ENCODE results near the gene PARD3. TPM values are rescaled to one million over a fixed set of nuclear protein-coding genes. Genes with fewer than 3 reads are reported as not detected.
A peak's percentile ranks its signal among the peaks of the same experiment; 100 is the strongest.
"Not testable (repeated sequence)": the region's sequence is repeated elsewhere in the genome, so short reads cannot be mapped to it uniquely, and the experiment has no call there.

PARD3 gene
- polyA plus RNA-seq, 3 donors = 0.51 TPM; not detected in 2

GRCh38 chr10:34356463-34356862, 458.6 kb downstream of the PARD3 start:
- Histone ChIP-seq H3K9ac (ENCODE audit: insufficient read depth, low read length, poor library complexity, severe bottlenecking) (no peak overlapping the region), H3K36me3 (replicated peaks in 1 of 2; ENCODE audit: control insufficient read depth in 1 of 2, insufficient read depth in 2 of 2, low read length in 2 of 2) (no peaks in the 10 kb centered on the region), H3K27ac (ENCODE audit: low read depth in 1 of 2, low read length in 2 of 2) (no peak overlapping the region), H3K79me2 (ENCODE audit: insufficient read depth, low read length) (no peaks in the 10 kb centered on the region), H4K20me1 (ENCODE audit: insufficient read depth, low read length) (no peaks in the 10 kb centered on the region), H3K4me3 (replicated peaks in 1 of 3; ENCODE audit: low read depth in 2 of 3, low read length in 3 of 3) (no peak overlapping the region), H3K4me1 (ENCODE audit: control insufficient read depth in 1 of 2, insufficient read depth in 2 of 2, low read length in 2 of 2) (no peaks in the 10 kb centered on the region), H3K9me3 (replicated peaks in 1 of 2; ENCODE audit: control insufficient read depth in 1 of 2, insufficient read depth in 1 of 2, low read length in 2 of 2) (no peaks in the 10 kb centered on the region), H2AFZ (ENCODE audit: insufficient read depth, low read depth, low read length, poor library complexity, severe bottlenecking) (no peak overlapping the region), H3K27me3 (ENCODE audit: control insufficient read depth in 2 of 2, insufficient read depth in 2 of 2, low read length in 2 of 2) (no peaks in the 10 kb centered on the region), H3K4me2 (replicated peaks; ENCODE audit: extremely low read depth, low read length, poor library complexity, severe bottlenecking) (no peak overlapping the region)
- Mint-ChIP-seq H3K36me3 (no peaks in the 10 kb centered on the region), H3K4me3 (no peak overlapping the region), H3K27me3 (ENCODE audit: low read depth in 3 of 3) (peaks cover 0 to 1% (median 0%) of the 10 kb centered on the region in 3 donors), H3K9me3 (peaks cover 5 to 12% (median 7%) of the 10 kb centered on the region in 7 donors), H3K4me1 (no peaks in the 10 kb centered on the region), H3K27ac (no peak overlapping the region)
- intact Hi-C loops (cut with micrococcal nuclease) = no loop called here
- no peak for TF ChIP-seq CTCF (IDR thresholded peaks at IDR 0.05)
- DNase-seq = no peak

GRCh38 chr10:34353530-34353929, 461.6 kb downstream of the PARD3 start:
- H3K9ac ChIP-seq (ENCODE audit: insufficient read depth, low read length, poor library complexity, severe bottlenecking); H3K36me3 Mint-ChIP-seq; H3K4me1 ChIP-seq (ENCODE audit: control insufficient read depth in 1 of 2, insufficient read depth in 2 of 2, low read length in 2 of 2); H3K27ac Mint-ChIP-seq; H4K20me1 ChIP-seq (ENCODE audit: insufficient read depth, low read length); H3K4me3 Mint-ChIP-seq; H3K79me2 ChIP-seq (ENCODE audit: insufficient read depth, low read length); intact Hi-C loops (cut with micrococcal nuclease); H3K27me3 Mint-ChIP-seq (ENCODE audit: low read depth in 3 of 3); H3K4me1 Mint-ChIP-seq; H3K4me2 ChIP-seq (replicated peaks; ENCODE audit: extremely low read depth, low read length, poor library complexity, severe bottlenecking); H3K27me3 ChIP-seq (ENCODE audit: control insufficient read depth in 2 of 2, insufficient read depth in 2 of 2, low read length in 2 of 2); H3K9me3 ChIP-seq (replicated peaks in 1 of 2; ENCODE audit: control insufficient read depth in 1 of 2, insufficient read depth in 1 of 2, low read length in 2 of 2); H2AFZ ChIP-seq (ENCODE audit: insufficient read depth, low read depth, low read length, poor library complexity, severe bottlenecking); H3K4me3 ChIP-seq (replicated peaks in 1 of 3; ENCODE audit: low read depth in 2 of 3, low read length in 3 of 3); DNase-seq; H3K36me3 ChIP-seq (replicated peaks in 1 of 2; ENCODE audit: control insufficient read depth in 1 of 2, insufficient read depth in 2 of 2, low read length in 2 of 2); H3K27ac ChIP-seq (ENCODE audit: low read depth in 1 of 2, low read length in 2 of 2): not testable (repeated sequence)
- peaks cover 5 to 14% (median 10%) of the 10 kb centered on the region in 7 donors for H3K9me3 Mint-ChIP-seq
- WGBS (ENCODE audit: insufficient coverage) = no CpG with 5 or more reads among the region's 4 CpGs

GRCh38 chr10:34352599-34353204, 462.4 kb downstream of the PARD3 start:
- H3K4me2 ChIP-seq (replicated peaks; ENCODE audit: extremely low read depth, low read length, poor library complexity, severe bottlenecking); H3K79me2 ChIP-seq (ENCODE audit: insufficient read depth, low read length); H4K20me1 ChIP-seq (ENCODE audit: insufficient read depth, low read length); H3K27ac ChIP-seq (ENCODE audit: low read depth in 1 of 2, low read length in 2 of 2); H3K36me3 Mint-ChIP-seq; H3K4me3 ChIP-seq (replicated peaks in 1 of 3; ENCODE audit: low read depth in 2 of 3, low read length in 3 of 3); H3K9me3 ChIP-seq (replicated peaks in 1 of 2; ENCODE audit: control insufficient read depth in 1 of 2, insufficient read depth in 1 of 2, low read length in 2 of 2); H3K27ac Mint-ChIP-seq; H3K4me1 Mint-ChIP-seq; H3K27me3 Mint-ChIP-seq (ENCODE audit: low read depth in 3 of 3); intact Hi-C loops (cut with micrococcal nuclease); H3K36me3 ChIP-seq (replicated peaks in 1 of 2; ENCODE audit: control insufficient read depth in 1 of 2, insufficient read depth in 2 of 2, low read length in 2 of 2); H2AFZ ChIP-seq (ENCODE audit: insufficient read depth, low read depth, low read length, poor library complexity, severe bottlenecking); DNase-seq; H3K9ac ChIP-seq (ENCODE audit: insufficient read depth, low read length, poor library complexity, severe bottlenecking); H3K27me3 ChIP-seq (ENCODE audit: control insufficient read depth in 2 of 2, insufficient read depth in 2 of 2, low read length in 2 of 2); H3K4me1 ChIP-seq (ENCODE audit: control insufficient read depth in 1 of 2, insufficient read depth in 2 of 2, low read length in 2 of 2): not testable (repeated sequence)
- 94% methylated on average over 24 of the region's 45 CpGs for WGBS (ENCODE audit: insufficient coverage)
- Mint-ChIP-seq H3K4me3 (peak overlapping the region in 1 of 2 donors; percentile 62), H3K9me3 (peaks cover 5 to 14% (median 10%) of the 10 kb centered on the region in 7 donors)

All from CD14-positive monocyte (primary cell).